OCI-LY7 (cell line): Measurements from ENCODE around the gene ACACA. TPM values are rescaled to one million over a fixed set of nuclear protein-coding genes. Genes with fewer than 3 reads are reported as not detected.
A peak's percentile ranks its signal among the peaks of the same experiment; 100 is the strongest.

Source experiments
- BruUV-seq: library from RNA; stranded (reverse); fragments of 400-500 nt; replicated peaks from 2 replicates; lab custom pipeline; 2021; lab: Mats Ljungman, UMichigan
- CTCF ChIA-PET: fragments of 300-600 bp; sonication (Branson Sonifier 250); formaldehyde crosslinking; loops from one replicate; lab custom pipeline; 2022; ENCODE audit warnings: antibody characterized with exemption; ENCODE audit not compliant: unreplicated experiment; lab: Charles Lee
- POLR2A ChIA-PET: fragments of 300-600 bp; sonication (Branson Sonifier 250); formaldehyde crosslinking; loops from one replicate; lab custom pipeline; 2022; ENCODE audit warnings: antibody characterized with exemption; lab: Charles Lee
- DNase-seq: peaks from one replicate; pipeline ENCODE4 v3.0.0-alpha.2; 2015; ENCODE audit warnings: low spot score
- H2AFZ ChIP-seq: fragments of 200-600 bp; sonication (generic), shearing (Covaris generic); 2 replicates; pipeline ENCODE4 v1.6.1; 2014; ENCODE audit warnings: mild to moderate bottlenecking, antibody characterized with exemption, low read length, moderate library complexity
- H3K27ac ChIP-seq: fragments of 200-600 bp; sonication (generic); 2 replicates; pipeline ENCODE4 v1.5.1; 2014; ENCODE audit warnings: mixed run types, low read depth, mild to moderate bottlenecking, moderate library complexity, low read length, inconsistent platforms; ENCODE audit not compliant: poor library complexity, severe bottlenecking
- H3K36me3 ChIP-seq: fragments of 200-600 bp; sonication (generic); 2 replicates; pipeline ENCODE4 v1.6.1; 2014; ENCODE audit warnings: mild to moderate bottlenecking, antibody characterized with exemption, low read length, moderate library complexity, mixed read lengths; ENCODE audit not compliant: insufficient read depth
- H3K4me1 ChIP-seq: fragments of 200-600 bp; sonication (generic); 2 replicates; pipeline ENCODE4 v1.5.1; 2014; ENCODE audit warnings: mild to moderate bottlenecking, low read length; ENCODE audit not compliant: insufficient read depth, poor library complexity, severe bottlenecking
- H3K4me2 ChIP-seq: fragments of 200-600 bp; sonication (generic); 2 replicates; pipeline ENCODE4 v1.6.1; 2014; ENCODE audit warnings: mild to moderate bottlenecking, low read length
- H3K4me3 ChIP-seq: fragments of 200-600 bp; sonication (generic); 2 replicates; pipeline ENCODE4 v1.5.1; 2014; ENCODE audit warnings: mild to moderate bottlenecking, low read depth, low read length; ENCODE audit not compliant: poor library complexity, severe bottlenecking
- H3K79me2 ChIP-seq: fragments of 200-600 bp; sonication (generic); 2 replicates; pipeline ENCODE4 v1.6.1; 2016; ENCODE audit warnings: low read depth, mild to moderate bottlenecking, low read length, moderate library complexity, mixed read lengths; ENCODE audit not compliant: insufficient read depth
- H3K9me2 ChIP-seq: fragments of 200-600 bp; sonication (generic); 2 replicates; pipeline ENCODE4 v1.6.1; 2016; ENCODE audit warnings: mild to moderate bottlenecking, low read length, mixed read lengths; ENCODE audit not compliant: insufficient read depth
- H3K9me3 ChIP-seq: fragments of 200-600 bp; sonication (generic); 2 replicates; pipeline ENCODE4 v1.6.1; 2014; ENCODE audit warnings: mild to moderate bottlenecking, mixed run types, low read length, mixed read lengths
- H4K20me1 ChIP-seq: fragments of 200-600 bp; sonication (generic); 2 replicates; pipeline ENCODE4 v1.6.1; 2014; ENCODE audit warnings: mild to moderate bottlenecking, antibody characterized with exemption, low read length, moderate library complexity, mixed read lengths; ENCODE audit not compliant: insufficient read depth
- CTCF ChIP-seq: fragments of 200-600 bp; sonication (generic); conservative IDR thresholded peaks from 2 replicates; pipeline ENCODE4 v1.5.1; 2014; ENCODE audit warnings: mild to moderate bottlenecking, antibody characterized with exemption, low read length, moderate library complexity, mixed read lengths
- EZH2phosphoT487 ChIP-seq: fragments of 200-600 bp; sonication (generic); IDR thresholded peaks from 2 replicates; pipeline ENCODE4 v1.6.1; 2018; ENCODE audit warnings: low read depth, borderline replicate concordance, mild to moderate bottlenecking, mixed run types, antibody characterized with exemption, low read length, moderate library complexity, mixed read lengths
- intact Hi-C: fragments of 100-400 bp; cut with micrococcal nuclease; formaldehyde crosslinking; loops from one replicate; pipeline ENCODE4 v1.10.0; 2022; ENCODE audit not compliant: unreplicated experiment
- total RNA-seq, 2 experiments: library from RNA; depleted of rRNA in 1 of 2; stranded (reverse); fragments of >200 nt in 1 of 2; shearing (Covaris generic) in 1 of 2; gene quantifications; 2 replicates each; pipeline ENCODE4 v1.2.3, GENCODE V29; 2014 to 2022

The ACACA gene
- total RNA-seq, 2 experiments from 2014 or later = 32.1 to 98.3 TPM

- intact Hi-C loops = no loop called here
- Histone ChIP-seq H2AFZ (no peak overlapping the region), H3K4me2 (no peak overlapping the region), H3K9me2 (no peaks in the 10 kb centered on the region), H3K27ac (no peak overlapping the region), H3K36me3 (peaks cover 80% of the 10 kb centered on the region), H3K9me3 (no peaks in the 10 kb centered on the region), H3K4me1 (no peaks in the 10 kb centered on the region), H3K4me3 (no peak overlapping the region), H3K79me2 (no peaks in the 10 kb centered on the region), H4K20me1 (no peaks in the 10 kb centered on the region)
- CTCF ChIA-PET = no interaction called here
- POLR2A ChIA-PET = interaction anchor here (0.6 kb wide), 1 partner anchor 102 kb away, joined by 3 read pairs; no protein-coding TSS in a partner anchor
- BruUV-seq = no TSS peak
- TF ChIP-seq CTCF (no peak), EZH2phosphoT487 (no peak)
- no peak for DNase-seq
Measured at GRCh38 chr17:37278247-37278894, 128.3 kb downstream of the ACACA start.

GRCh38 chr17:37276475-37276874 is 130.2 kb downstream of the ACACA start:
- no peaks in the 10 kb centered on the region for H3K4me1 ChIP-seq
- ChIA-PET CTCF (no interaction called here), POLR2A (interaction anchor here (0.6 to 0.8 kb wide), 2 partner anchors 16 to 29 kb away, joined by 3 read pairs; no protein-coding TSS in a partner anchor)
- no peaks in the 10 kb centered on the region for H4K20me1 ChIP-seq
- TF ChIP-seq EZH2phosphoT487 (no peak), CTCF (no peak)
- no peak overlapping the region for H3K4me3 ChIP-seq
- no peak overlapping the region for H3K4me2 ChIP-seq
- peaks cover 73% of the 10 kb centered on the region for H3K36me3 ChIP-seq
- H3K27ac ChIP-seq = no peak overlapping the region
- no peaks in the 10 kb centered on the region for H3K9me3 ChIP-seq
- no peaks in the 10 kb centered on the region for H3K79me2 ChIP-seq
- BruUV-seq = no TSS peak
- DNase-seq = no peak
- no peaks in the 10 kb centered on the region for H3K9me2 ChIP-seq
- H2AFZ ChIP-seq = no peak overlapping the region
- intact Hi-C loops = no loop called here

- no peak for DNase-seq
- ChIA-PET POLR2A (no interaction called here), CTCF (no interaction called here)
- no peak overlapping the region for H3K4me3 ChIP-seq
- TSS peak; percentile 26 for BruUV-seq
- no peaks in the 10 kb centered on the region for H3K9me2 ChIP-seq
- H3K4me1 ChIP-seq = no peaks in the 10 kb centered on the region
- H4K20me1 ChIP-seq = no peaks in the 10 kb centered on the region
- peaks cover 75% of the 10 kb centered on the region for H3K36me3 ChIP-seq
- no peak overlapping the region for H3K27ac ChIP-seq
- no peaks in the 10 kb centered on the region for H3K9me3 ChIP-seq
- H2AFZ ChIP-seq = no peak overlapping the region
- TF ChIP-seq EZH2phosphoT487 = no peak
- no peak for TF ChIP-seq CTCF
- intact Hi-C loops = no loop called here
- H3K4me2 ChIP-seq = no peak overlapping the region
- H3K79me2 ChIP-seq = no peaks in the 10 kb centered on the region
Measured at GRCh38 chr17:37274461-37274860, 132.2 kb downstream of the ACACA start.
